NT2/D1 (cell line): ENCODE results near the gene RNF151.

Experiments used
- SUZ12 ChIP-seq: IDR thresholded peaks from 2 replicates; pipeline ENCODE4 v1.6.1; 2011; ENCODE audit not compliant: insufficient read length, insufficient read depth; ENCODE audit errors: extremely low read depth
- ZNF274 ChIP-seq: IDR thresholded peaks from 2 replicates; pipeline ENCODE4 v1.6.1; 2011; ENCODE audit warnings: mild to moderate bottlenecking, low read depth, low read length

DNA sequence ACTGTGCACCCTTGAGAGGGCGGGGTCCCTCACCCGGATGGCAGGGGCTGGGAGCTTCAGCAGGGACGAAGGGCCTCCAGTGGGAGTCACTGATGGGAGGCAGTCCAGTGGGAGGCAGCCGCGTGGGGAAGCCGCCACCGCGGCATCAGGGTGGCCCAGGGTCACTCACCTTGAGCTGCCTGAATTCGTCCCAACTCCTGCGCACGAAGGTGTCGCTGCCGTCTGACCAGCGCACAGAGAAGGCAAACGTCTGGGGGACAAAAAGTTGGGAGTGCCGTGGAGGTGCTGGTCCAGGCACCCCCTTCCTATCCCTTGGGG, 14.1 kb downstream of the RNF151 start:
- TF ChIP-seq SUZ12, result no peak
- no peak for TF ChIP-seq ZNF274
